Lung microvascular endothelial cell (primary cell): ENCODE data around the gene WDR36. TPM values are rescaled to one million over a fixed set of nuclear protein-coding genes. Genes with fewer than 3 reads are reported as not detected.

ENCODE experiments used
- DNase-seq, 2 donors: peaks; one replicate each; pipeline versions ENCODE4 v3.0.0 to v3.0.0-alpha.2; 2010; ENCODE audit warnings: low read depth in 2 of 2
- total RNA-seq: library from RNA; depleted of rRNA; stranded (reverse); fragments of >200 nt; gene quantifications from 2 replicates; pipeline ENCODE4 v1.2.1, GENCODE V29; 2014

Gene WDR36
- total RNA-seq: 28.5 and 38.3 TPM in 2 replicates

- DNase-seq: peak; percentile 93 to 94
Observed at GRCh38 chr5:111092062-111092853, at the start of gene WDR36. TSS of gene WDR36 (plus strand) at chr5:111092348. CDS start at chr5:111092457, 109 bp downstream.

GRCh38 chr5:111043712-111044506 is 48.2 kb upstream of the WDR36 start:
- no peak for DNase-seq

- DNase-seq: no peak
Observed at GRCh38 chr5:111058064-111058463, 34.1 kb upstream of the WDR36 start.

GRCh38 chr5:111060169-111060568 is 32.0 kb upstream of the WDR36 start:
- DNase-seq: no peak

GRCh38 chr5:111061618-111062017 is 30.5 kb upstream of the WDR36 start:
- DNase-seq: no peak

- peak; percentile 14 to 46 for DNase-seq
Observed at GRCh38 chr5:111063709-111064322, 28.3 kb upstream of the WDR36 start.

- DNase-seq: peak; percentile 69
Observed at GRCh38 chr5:111066261-111066938, 25.7 kb upstream of the WDR36 start.

- no peak for DNase-seq
Observed at GRCh38 chr5:111068213-111068612, 23.9 kb upstream of the WDR36 start.

- DNase-seq: no peak
Observed at GRCh38 chr5:111069839-111070238, 22.3 kb upstream of the WDR36 start.

GRCh38 chr5:111070272-111071134 is 21.6 kb upstream of the WDR36 start:
- no peak for DNase-seq

GRCh38 chr5:111071413-111071812 is 20.7 kb upstream of the WDR36 start, which contains the start of gene TSLP:
TSS of gene TSLP (plus strand) at chr5:111071713. CDS start at chr5:111071891, 178 bp downstream.
- no peak for DNase-seq

GRCh38 chr5:111072949-111073682 is 19.0 kb upstream of the WDR36 start:
- peak; percentile 14 to 24 for DNase-seq

- no peak for DNase-seq
Observed at GRCh38 chr5:111074244-111074643, 17.9 kb upstream of the WDR36 start.

- DNase-seq: peak in 1 of 2 donors; percentile 40
Observed at GRCh38 chr5:111075520-111075919, 16.6 kb upstream of the WDR36 start.

GRCh38 chr5:111076091-111076490 is 16.1 kb upstream of the WDR36 start:
- DNase-seq: no peak

- no peak for DNase-seq
Observed at GRCh38 chr5:111077678-111078077, 14.5 kb upstream of the WDR36 start.

GRCh38 chr5:111079846-111080245 is 12.3 kb upstream of the WDR36 start:
- DNase-seq: no peak

- DNase-seq: peak; percentile 82 to 88
Observed at GRCh38 chr5:111083323-111083722, 8.8 kb upstream of the WDR36 start.

- DNase-seq: peak in 1 of 2 donors; percentile 16
Observed at GRCh38 chr5:111095982-111096381, 3.8 kb downstream of the WDR36 start.
